GM19043 (cell line): Measurements from ENCODE around the gene PDHA1.

ENCODE experiments used
- ATAC-seq: cut with Tn5 transposase; IDR thresholded peaks from one replicate; pipeline ENCODE4 v1.9.1; 2021; ENCODE audit warnings: low read depth; ENCODE audit not compliant: unreplicated experiment

Gene PDHA1

GRCh38 chrX:19373351-19373891, 29.7 kb downstream of the PDHA1 start:
- ATAC-seq: no peak

GRCh38 chrX:19375546-19375945, 31.8 kb downstream of the PDHA1 start:
- no peak for ATAC-seq

- ATAC-seq: no peak
Measured at GRCh38 chrX:19377799-19378198, 34.1 kb downstream of the PDHA1 start.

GRCh38 chrX:19381326-19381725, 37.6 kb downstream of the PDHA1 start:
- ATAC-seq: no peak

- peak; percentile 81 for ATAC-seq
Measured at GRCh38 chrX:19382555-19383145, 38.9 kb downstream of the PDHA1 start.

DNA sequence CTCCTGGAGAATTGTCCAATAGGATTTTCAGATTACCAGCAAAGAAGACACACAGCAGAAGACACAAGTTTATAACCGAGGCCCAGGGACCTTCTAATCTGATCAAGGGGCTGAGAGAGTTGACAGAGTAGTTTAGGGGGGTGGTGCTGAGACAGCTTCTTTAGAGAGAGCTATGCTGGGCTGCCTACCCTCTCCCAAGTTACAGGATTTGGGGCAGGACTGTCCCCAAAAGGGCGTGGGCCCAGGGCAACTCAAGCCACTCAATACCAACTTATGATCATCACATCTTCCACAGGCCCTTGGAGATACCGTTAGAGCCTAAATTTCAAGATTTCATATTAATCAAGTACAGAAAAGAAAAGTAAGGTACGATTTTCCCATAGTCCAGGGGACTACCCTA, 43.0 kb downstream of the PDHA1 start:
- no peak for ATAC-seq

DNA sequence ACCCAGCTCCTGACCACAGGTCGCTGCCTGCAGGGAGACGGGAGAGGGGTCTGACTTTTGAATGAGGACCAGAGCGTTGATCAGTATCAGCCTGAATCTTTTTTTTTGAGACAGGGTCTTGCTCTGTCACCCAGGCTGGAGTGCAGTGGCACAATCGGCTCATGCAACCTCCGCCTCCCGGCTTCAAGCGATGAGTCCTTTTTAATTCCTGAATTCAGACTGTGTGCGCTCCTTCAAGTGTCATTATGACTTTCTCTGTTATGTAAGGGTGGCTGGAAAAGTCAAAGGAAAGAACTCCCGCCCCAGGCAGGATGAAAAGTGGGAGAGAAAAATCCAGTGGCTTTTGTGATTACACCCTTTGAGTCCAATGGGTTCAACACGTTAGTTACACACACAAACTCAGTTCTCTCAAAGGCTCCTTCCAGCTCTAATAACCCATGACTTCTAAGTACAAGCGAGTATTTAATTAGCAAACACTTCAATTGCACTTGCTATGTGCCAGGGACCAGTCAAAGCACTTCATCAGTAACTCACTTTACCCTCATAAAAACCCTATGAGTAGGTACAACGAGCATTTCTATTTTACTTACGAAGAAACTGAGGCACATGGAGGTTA, 44.4 kb downstream of the PDHA1 start:
- no peak for ATAC-seq

- no peak for ATAC-seq
Measured at GRCh38 chrX:19388741-19389140, 45.0 kb downstream of the PDHA1 start.

GRCh38 chrX:19389227-19389845, 45.6 kb downstream of the PDHA1 start:
- no peak for ATAC-seq

DNA sequence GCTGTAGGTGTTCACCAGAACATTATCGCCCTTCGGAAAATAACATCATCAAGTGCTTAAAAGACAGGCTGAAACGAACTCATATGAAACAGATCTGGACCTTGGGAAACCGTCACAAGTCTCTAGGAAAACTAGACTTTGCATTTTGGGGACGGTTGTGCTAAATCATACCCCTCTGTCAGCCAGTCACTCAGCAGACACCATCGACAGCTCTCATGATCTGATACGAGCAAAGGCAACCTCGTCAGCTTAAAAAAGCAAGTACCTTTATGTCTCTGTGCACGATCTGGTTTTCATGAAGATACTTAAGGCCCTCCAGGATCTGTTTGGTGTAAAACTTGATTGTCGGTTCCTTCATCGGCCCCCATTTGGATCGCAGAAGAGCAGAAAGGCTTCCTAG, 48.4 kb downstream of the PDHA1 start:
- ATAC-seq: no peak

- ATAC-seq: no peak
Measured at GRCh38 chrX:19392703-19393102, 49.0 kb downstream of the PDHA1 start.

- ATAC-seq: no peak
Measured at GRCh38 chrX:19403696-19404095, 60.0 kb downstream of the PDHA1 start.

DNA sequence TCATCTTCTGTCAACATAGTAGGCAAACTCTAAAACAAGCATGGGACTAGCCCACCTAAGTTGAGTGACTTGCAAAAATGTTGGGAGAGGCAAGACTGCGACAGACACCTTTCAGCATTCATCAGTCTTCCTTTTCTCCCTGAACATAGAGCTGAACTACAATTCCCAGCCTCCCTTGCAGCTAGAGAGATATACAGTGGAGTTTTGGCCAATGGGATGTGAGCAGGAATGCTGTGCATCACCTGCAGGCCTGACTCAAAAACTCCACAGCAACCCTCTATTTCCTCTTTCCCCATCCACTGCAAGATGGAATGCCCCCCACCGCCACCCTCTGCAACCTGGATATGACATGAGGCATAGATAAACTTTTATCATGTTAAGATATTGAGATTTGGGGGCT, 66.5 kb downstream of the PDHA1 start:
- no peak for ATAC-seq
